Smooth muscle cell (in vitro differentiated cells): ENCODE data around the gene EVC2. TPM values are rescaled to one million over a fixed set of nuclear protein-coding genes. Genes with fewer than 3 reads are reported as not detected.
A peak's percentile ranks its signal among the peaks of the same experiment; 100 is the strongest.

Experiments used
- DNase-seq: peaks from one replicate; lab custom pipeline; 2025; ENCODE audit not compliant: unreplicated experiment; lab: John Stamatoyannopoulos, UW
- H2AFZ ChIP-seq: fragments of 200-600 bp; sonication (generic); 2 replicates; pipeline ENCODE4 v1.6.0; 2016; ENCODE audit warnings: antibody characterized with exemption, low read depth, mild to moderate bottlenecking
- H3F3A ChIP-seq: fragments of 200-600 bp; sonication (generic); 2 replicates; pipeline ENCODE4 v1.6.0; 2017; ENCODE audit warnings: antibody characterized with exemption, low read depth
- H3K27ac ChIP-seq: fragments of 200-600 bp; sonication (generic); 2 replicates; pipeline ENCODE4 v1.5.1; 2016; ENCODE audit warnings: low read depth, mild to moderate bottlenecking
- H3K27me3 ChIP-seq: fragments of 200-600 bp; sonication (generic); 2 replicates; pipeline ENCODE4 v1.6.1; 2016; ENCODE audit warnings: low read depth, mild to moderate bottlenecking
- H3K36me3 ChIP-seq: fragments of 200-600 bp; sonication (generic); 2 replicates; pipeline ENCODE4 v1.5.1; 2016; ENCODE audit warnings: low read depth
- H3K4me1 ChIP-seq: fragments of 200-600 bp; sonication (generic); 2 replicates; pipeline ENCODE4 v1.5.1; 2016; ENCODE audit warnings: low read depth
- H3K4me2 ChIP-seq: fragments of 200-600 bp; sonication (generic); 2 replicates; pipeline ENCODE4 v1.6.0; 2016; ENCODE audit warnings: mild to moderate bottlenecking
- H3K4me3 ChIP-seq: fragments of 200-600 bp; sonication (generic); 2 replicates; pipeline ENCODE4 v1.5.1; 2016; ENCODE audit warnings: mild to moderate bottlenecking
- H3K79me2 ChIP-seq: fragments of 200-600 bp; sonication (generic); 2 replicates; pipeline ENCODE4 v1.6.0; 2016; ENCODE audit warnings: low read depth, mild to moderate bottlenecking
- H3K9ac ChIP-seq: fragments of 200-600 bp; sonication (generic); 2 replicates; pipeline ENCODE4 v1.6.0; 2016; ENCODE audit warnings: low read depth
- H3K9me3 ChIP-seq: fragments of 200-600 bp; sonication (generic); replicated peaks from 2 replicates; pipeline ENCODE4 v1.5.1; 2016; ENCODE audit warnings: low read depth
- H4K20me1 ChIP-seq: fragments of 200-600 bp; sonication (generic); 2 replicates; pipeline ENCODE4 v1.6.0; 2016; ENCODE audit warnings: low read depth
- CTCF ChIP-seq: fragments of 200-600 bp; sonication (generic); IDR thresholded peaks from 2 replicates; pipeline ENCODE4 v1.5.1; 2017; ENCODE audit warnings: borderline replicate concordance, mild to moderate bottlenecking, antibody characterized with exemption; ENCODE audit not compliant: insufficient read depth, poor library complexity, severe bottlenecking
- WGBS: methylation state at CpG from one replicate; pipeline ENCODE4 v1.1.7; 2016; ENCODE audit warnings: low lambda C conversion rate; 5-methylcytosine and 5-hydroxymethylcytosine counted together
- polyA plus RNA-seq: library from polyadenylated mRNA; unstranded; fragments of >200 nt; fragmentation: Nextera tagmentation; extraction: Ambion mirVana; gene quantifications from 2 replicates; pipeline ENCODE4 v1.2.1, GENCODE V29; 2016
- total RNA-seq: library from RNA; depleted of rRNA; stranded (reverse); fragments of >200 nt; gene quantifications from 2 replicates; pipeline ENCODE4 v1.2.3, GENCODE V29; 2014

EVC2 gene
- total and polyA plus RNA-seq, 2 experiments from 2014 or later = 6.9 to 7.9 TPM

- Histone ChIP-seq H3K4me2 (no peak overlapping the region), H3K27ac (no peak overlapping the region), H3K4me3 (no peak overlapping the region), H3K9me3 (no peaks in the 10 kb centered on the region), H3K4me1 (peaks cover 6% of the 10 kb centered on the region), H3K36me3 (peaks cover 3% of the 10 kb centered on the region), H4K20me1 (no peaks in the 10 kb centered on the region), H2AFZ (no peak overlapping the region), H3F3A (peaks cover 9% of the 10 kb centered on the region), H3K9ac (no peak overlapping the region), H3K79me2 (no peaks in the 10 kb centered on the region), H3K27me3 (no peaks in the 10 kb centered on the region)
- WGBS = 91% methylated on average over 8 of the region's 8 CpGs
- no peak for DNase-seq
- no peak for TF ChIP-seq CTCF
Measured at GRCh38 chr4:5754529-5754881, 46.1 kb upstream of the EVC2 start.

GRCh38 chr4:5753766-5754528 is 45.6 kb upstream of the EVC2 start:
- Histone ChIP-seq H2AFZ (no peak overlapping the region), H3K9me3 (no peaks in the 10 kb centered on the region), H4K20me1 (no peaks in the 10 kb centered on the region), H3K4me3 (no peak overlapping the region), H3K27ac (peak overlapping the region; percentile 52), H3K4me1 (peaks cover 6% of the 10 kb centered on the region), H3K27me3 (no peaks in the 10 kb centered on the region), H3K36me3 (peaks cover 3% of the 10 kb centered on the region), H3K9ac (no peak overlapping the region), H3K4me2 (no peak overlapping the region), H3K79me2 (no peaks in the 10 kb centered on the region), H3F3A (peaks cover 9% of the 10 kb centered on the region)
- no peak for TF ChIP-seq CTCF
- no peak for DNase-seq
- 69% methylated on average over 19 of the region's 19 CpGs for WGBS

- no peak for DNase-seq
- Histone ChIP-seq H3K4me2 (no peak overlapping the region), H3K36me3 (peaks cover 3% of the 10 kb centered on the region), H3K4me3 (no peak overlapping the region), H3K27me3 (no peaks in the 10 kb centered on the region), H3K4me1 (peaks cover 6% of the 10 kb centered on the region), H4K20me1 (no peaks in the 10 kb centered on the region), H3K9ac (no peak overlapping the region), H3K79me2 (no peaks in the 10 kb centered on the region), H2AFZ (no peak overlapping the region), H3K9me3 (no peaks in the 10 kb centered on the region), H3F3A (peaks cover 7% of the 10 kb centered on the region), H3K27ac (peak overlapping the region; percentile 52)
- WGBS = 97% methylated on average over 7 of the region's 7 CpGs
- TF ChIP-seq CTCF = no peak
Measured at GRCh38 chr4:5753366-5753765, 45.0 kb upstream of the EVC2 start.
